ENCODE results near the gene GARNL3.

DNA sequence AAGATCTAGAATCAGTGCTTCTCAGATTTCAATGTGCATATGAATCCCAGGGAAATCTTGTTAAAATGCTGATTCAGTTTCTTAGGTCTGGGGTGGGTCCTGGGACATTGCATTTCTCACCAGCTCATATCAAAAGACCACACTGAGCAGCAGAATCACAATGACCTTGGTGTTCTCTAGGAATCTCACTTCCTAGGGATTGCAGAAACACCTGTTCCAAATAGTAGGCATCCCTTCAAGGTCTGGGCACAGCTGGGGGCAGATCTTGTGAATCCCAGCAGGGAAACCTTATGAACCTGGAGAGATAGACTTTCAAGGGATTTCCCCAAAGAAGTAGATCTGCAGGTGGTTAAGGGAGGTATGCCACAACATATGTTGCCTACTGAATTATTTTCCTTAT is 8.9 kb upstream of the GARNL3 start:
- TF ChIP-seq, protein P1, sequence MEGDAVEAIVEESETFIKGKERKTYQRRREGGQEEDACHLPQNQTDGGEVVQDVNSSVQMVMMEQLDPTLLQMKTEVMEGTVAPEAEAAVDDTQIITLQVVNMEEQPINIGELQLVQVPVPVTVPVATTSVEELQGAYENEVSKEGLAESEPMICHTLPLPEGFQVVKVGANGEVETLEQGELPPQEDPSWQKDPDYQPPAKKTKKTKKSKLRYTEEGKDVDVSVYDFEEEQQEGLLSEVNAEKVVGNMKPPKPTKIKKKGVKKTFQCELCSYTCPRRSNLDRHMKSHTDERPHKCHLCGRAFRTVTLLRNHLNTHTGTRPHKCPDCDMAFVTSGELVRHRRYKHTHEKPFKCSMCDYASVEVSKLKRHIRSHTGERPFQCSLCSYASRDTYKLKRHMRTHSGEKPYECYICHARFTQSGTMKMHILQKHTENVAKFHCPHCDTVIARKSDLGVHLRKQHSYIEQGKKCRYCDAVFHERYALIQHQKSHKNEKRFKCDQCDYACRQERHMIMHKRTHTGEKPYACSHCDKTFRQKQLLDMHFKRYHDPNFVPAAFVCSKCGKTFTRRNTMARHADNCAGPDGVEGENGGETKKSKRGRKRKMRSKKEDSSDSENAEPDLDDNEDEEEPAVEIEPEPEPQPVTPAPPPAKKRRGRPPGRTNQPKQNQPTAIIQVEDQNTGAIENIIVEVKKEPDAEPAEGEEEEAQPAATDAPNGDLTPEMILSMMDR (IDR thresholded peaks at IDR 0.05), result no peak
- TF ChIP-seq POLR2A (IDR thresholded peaks at IDR 0.05), result no peak
